Astrocyte (in vitro differentiated cells and primary cell): ENCODE data around the gene GALK1. TPM values are rescaled to one million over a fixed set of nuclear protein-coding genes. Genes with fewer than 3 reads are reported as not detected.

Experiments used
- DNase-seq: peaks from one replicate; pipeline ENCODE4 v3.0.0-alpha.2; 2010; ENCODE audit warnings: low read depth
- FAIRE-seq: peaks from 2 replicates; lab custom pipeline; 2011; peaks lifted over from hg19 to GRCh38; lab: Jason Lieb, UNC
- H2AFZ ChIP-seq: 2 replicates; pipeline ENCODE4 v1.6.0; 2012; ENCODE audit warnings: low read depth, low read length, inconsistent platforms
- H3K27ac ChIP-seq: 2 replicates; pipeline ENCODE4 v1.5.1; 2011; ENCODE audit warnings: low read depth, low read length, inconsistent platforms
- H3K27me3 ChIP-seq: 2 replicates; pipeline ENCODE4 v1.6.0; 2011; ENCODE audit warnings: low read length, inconsistent platforms; ENCODE audit not compliant: insufficient read depth
- H3K36me3 ChIP-seq: 2 replicates; pipeline ENCODE4 v1.5.1; 2011; ENCODE audit warnings: low read length, inconsistent platforms; ENCODE audit not compliant: insufficient read depth
- H3K4me1 ChIP-seq: 2 replicates; pipeline ENCODE4 v1.5.1; 2011; ENCODE audit warnings: low read length, inconsistent platforms; ENCODE audit not compliant: insufficient read depth
- H3K4me2 ChIP-seq: 2 replicates; pipeline ENCODE4 v1.6.0; 2012; ENCODE audit warnings: low read length, inconsistent platforms
- H3K4me3 ChIP-seq: 2 replicates; pipeline ENCODE4 v1.5.1; 2011; ENCODE audit warnings: low read depth, mild to moderate bottlenecking, low read length, inconsistent platforms; ENCODE audit not compliant: insufficient read depth
- H3K79me2 ChIP-seq: 2 replicates; pipeline ENCODE4 v1.6.0; 2012; ENCODE audit warnings: mild to moderate bottlenecking, low read length, inconsistent platforms; ENCODE audit not compliant: insufficient read depth
- H3K9ac ChIP-seq: 2 replicates; pipeline ENCODE4 v1.6.0; 2012; ENCODE audit warnings: mild to moderate bottlenecking, low read length, inconsistent platforms
- H3K9me3 ChIP-seq: 2 replicates; pipeline ENCODE4 v1.5.1; 2012; ENCODE audit warnings: low read depth, mild to moderate bottlenecking, low read length, inconsistent platforms; ENCODE audit not compliant: insufficient read depth
- H4K20me1 ChIP-seq: 2 replicates; pipeline ENCODE4 v1.6.0; 2012; ENCODE audit warnings: low read length, inconsistent platforms; ENCODE audit not compliant: insufficient read depth
- H3K27ac Mint-ChIP-seq: one replicate; pipeline ENCODE4 v1.8.0; 2021; ENCODE audit warnings: mild to moderate bottlenecking, mixed read lengths; ENCODE audit not compliant: unreplicated experiment
- H3K27me3 Mint-ChIP-seq: one replicate; pipeline ENCODE4 v1.8.0; 2021; ENCODE audit warnings: low read depth, mixed read lengths; ENCODE audit not compliant: unreplicated experiment
- H3K36me3 Mint-ChIP-seq: one replicate; pipeline ENCODE4 v1.8.0; 2021; ENCODE audit warnings: low read depth, mixed read lengths; ENCODE audit not compliant: unreplicated experiment
- H3K4me1 Mint-ChIP-seq: one replicate; pipeline ENCODE4 v1.8.0; 2021; ENCODE audit warnings: low read depth, mixed read lengths; ENCODE audit not compliant: unreplicated experiment
- H3K4me3 Mint-ChIP-seq: one replicate; pipeline ENCODE4 v1.8.0; 2021; ENCODE audit warnings: mild to moderate bottlenecking, moderate library complexity, mixed read lengths; ENCODE audit not compliant: unreplicated experiment
- H3K9me3 Mint-ChIP-seq: one replicate; pipeline ENCODE4 v1.8.0; 2021; ENCODE audit warnings: mild to moderate bottlenecking, mixed read lengths; ENCODE audit not compliant: unreplicated experiment
- EZH2 ChIP-seq: IDR thresholded peaks from 2 replicates; pipeline ENCODE4 v1.6.1; 2012; ENCODE audit warnings: mild to moderate bottlenecking, low read length, inconsistent platforms; ENCODE audit not compliant: insufficient read depth
- total RNA-seq: library from RNA; stranded (reverse); gene quantifications from 2 replicates; pipeline ENCODE4 v1.2.1, GENCODE V29; 2021
- TF ChIP-seq, protein P1 (sequence below): IDR thresholded peaks from 2 replicates; pipeline ENCODE4 v1.5.1; 2011; ENCODE audit warnings: low read depth, mild to moderate bottlenecking, inconsistent platforms, low read length, moderate library complexity; ENCODE audit not compliant: insufficient read depth

Gene GALK1
- total RNA-seq, 1 donor from 2014 or later = 22.6 TPM

DNA sequence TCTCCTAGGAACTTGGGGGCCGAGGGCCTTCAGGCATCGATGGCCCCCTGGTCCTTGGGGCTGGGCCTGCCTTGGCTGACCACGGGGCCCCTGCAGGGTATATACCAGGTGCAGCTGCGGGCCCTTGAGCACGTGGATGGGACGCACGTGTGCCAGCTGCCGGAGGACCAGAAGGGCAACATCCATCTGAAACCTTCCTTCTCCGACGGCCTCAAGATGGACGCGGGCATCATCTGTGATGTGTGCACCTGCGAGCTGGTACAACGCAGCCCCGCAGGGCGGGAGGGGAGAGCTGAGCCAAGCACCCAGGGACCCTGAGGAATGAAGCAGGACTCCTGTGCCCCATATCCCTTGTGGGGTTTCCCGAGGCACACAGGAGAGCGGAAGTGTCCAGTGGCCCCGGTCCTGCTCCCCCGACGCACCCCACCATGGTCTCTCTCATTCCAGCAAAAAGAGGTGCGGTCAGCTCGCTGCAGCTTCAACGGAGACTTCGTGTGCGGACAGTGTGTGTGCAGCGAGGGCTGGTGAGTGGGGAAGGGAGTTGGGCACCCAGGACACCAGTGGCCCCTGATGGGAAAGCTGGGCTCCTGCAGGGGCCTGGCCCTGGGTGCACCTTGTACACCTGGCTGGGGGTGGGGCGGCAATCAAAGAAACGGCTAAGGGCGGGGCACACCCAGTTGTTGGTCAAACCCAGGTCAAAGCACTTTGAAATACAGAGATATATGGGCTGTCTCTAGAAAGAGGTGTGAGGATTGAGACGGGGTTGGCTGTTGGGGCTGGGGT, 33.1 kb downstream of the GALK1 start:
- H3K27me3 ChIP-seq = no peaks in the 10 kb centered on the region
- Mint-ChIP-seq H3K4me1 (peaks cover 2% of the 10 kb centered on the region), H3K4me3 (peak overlapping the region; percentile 9), H3K36me3 (no peaks in the 10 kb centered on the region), H3K9me3 (no peaks in the 10 kb centered on the region), H3K27me3 (peaks cover 18% of the 10 kb centered on the region), H3K27ac (no peak overlapping the region)
- H3K9ac ChIP-seq = no peak overlapping the region
- no peaks in the 10 kb centered on the region for H3K4me1 ChIP-seq
- H3K79me2 ChIP-seq = no peaks in the 10 kb centered on the region
- H2AFZ ChIP-seq = no peak overlapping the region
- H4K20me1 ChIP-seq = no peaks in the 10 kb centered on the region
- no peak for FAIRE-seq
- no peak for TF ChIP-seq EZH2
- TF ChIP-seq, protein P1, sequence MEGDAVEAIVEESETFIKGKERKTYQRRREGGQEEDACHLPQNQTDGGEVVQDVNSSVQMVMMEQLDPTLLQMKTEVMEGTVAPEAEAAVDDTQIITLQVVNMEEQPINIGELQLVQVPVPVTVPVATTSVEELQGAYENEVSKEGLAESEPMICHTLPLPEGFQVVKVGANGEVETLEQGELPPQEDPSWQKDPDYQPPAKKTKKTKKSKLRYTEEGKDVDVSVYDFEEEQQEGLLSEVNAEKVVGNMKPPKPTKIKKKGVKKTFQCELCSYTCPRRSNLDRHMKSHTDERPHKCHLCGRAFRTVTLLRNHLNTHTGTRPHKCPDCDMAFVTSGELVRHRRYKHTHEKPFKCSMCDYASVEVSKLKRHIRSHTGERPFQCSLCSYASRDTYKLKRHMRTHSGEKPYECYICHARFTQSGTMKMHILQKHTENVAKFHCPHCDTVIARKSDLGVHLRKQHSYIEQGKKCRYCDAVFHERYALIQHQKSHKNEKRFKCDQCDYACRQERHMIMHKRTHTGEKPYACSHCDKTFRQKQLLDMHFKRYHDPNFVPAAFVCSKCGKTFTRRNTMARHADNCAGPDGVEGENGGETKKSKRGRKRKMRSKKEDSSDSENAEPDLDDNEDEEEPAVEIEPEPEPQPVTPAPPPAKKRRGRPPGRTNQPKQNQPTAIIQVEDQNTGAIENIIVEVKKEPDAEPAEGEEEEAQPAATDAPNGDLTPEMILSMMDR = no peak
- H3K27ac ChIP-seq = no peak overlapping the region
- DNase-seq = no peak
- H3K36me3 ChIP-seq = no peaks in the 10 kb centered on the region
- no peaks in the 10 kb centered on the region for H3K9me3 ChIP-seq
- H3K4me3 ChIP-seq = no peak overlapping the region
- no peak overlapping the region for H3K4me2 ChIP-seq

DNA sequence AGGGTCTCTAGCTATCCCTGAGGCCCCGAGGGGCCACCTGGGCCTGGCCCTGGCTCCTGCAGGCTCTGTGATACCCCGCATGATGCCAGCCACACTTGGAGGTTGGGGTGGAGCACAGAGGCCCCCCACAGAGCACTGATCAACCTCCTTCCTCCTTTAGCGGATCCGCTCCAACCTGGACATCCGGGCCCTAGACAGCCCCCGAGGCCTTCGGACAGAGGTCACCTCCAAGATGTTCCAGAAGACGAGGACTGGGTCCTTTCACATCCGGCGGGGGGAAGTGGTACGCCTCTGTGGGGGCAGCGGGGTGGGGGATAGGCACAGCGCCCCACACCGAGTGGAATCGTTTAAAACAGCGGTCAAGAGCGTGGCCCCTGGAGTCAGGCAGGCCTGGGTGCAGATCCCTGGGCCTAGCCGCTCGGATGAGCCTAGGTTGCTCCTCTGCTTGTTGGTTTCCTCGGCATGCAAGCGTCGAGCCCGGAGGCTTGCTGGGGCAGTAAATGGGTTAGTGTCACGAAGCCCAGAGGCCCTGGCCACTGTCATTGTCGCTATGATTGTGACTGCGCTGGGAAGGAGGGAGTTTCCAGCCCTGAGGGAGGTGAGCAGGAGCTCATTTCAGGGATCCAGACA, 33.8 kb downstream of the GALK1 start:
- Histone ChIP-seq H2AFZ (no peak overlapping the region), H3K9ac (no peak overlapping the region), H3K4me2 (no peak overlapping the region), H3K36me3 (no peaks in the 10 kb centered on the region), H3K27ac (no peak overlapping the region), H3K27me3 (no peaks in the 10 kb centered on the region), H3K79me2 (no peaks in the 10 kb centered on the region), H3K9me3 (no peaks in the 10 kb centered on the region), H4K20me1 (no peaks in the 10 kb centered on the region), H3K4me1 (no peaks in the 10 kb centered on the region), H3K4me3 (no peak overlapping the region)
- no peaks in the 10 kb centered on the region for H3K9me3 Mint-ChIP-seq
- peaks cover 15% of the 10 kb centered on the region for H3K27me3 Mint-ChIP-seq
- TF ChIP-seq, protein P1 = no peak
- no peak for TF ChIP-seq EZH2
- H3K4me1 Mint-ChIP-seq = peaks cover 2% of the 10 kb centered on the region
- H3K4me3 Mint-ChIP-seq = no peak overlapping the region
- H3K36me3 Mint-ChIP-seq = no peaks in the 10 kb centered on the region
- DNase-seq (no peak), FAIRE-seq (no peak)
- no peak overlapping the region for H3K27ac Mint-ChIP-seq

DNA sequence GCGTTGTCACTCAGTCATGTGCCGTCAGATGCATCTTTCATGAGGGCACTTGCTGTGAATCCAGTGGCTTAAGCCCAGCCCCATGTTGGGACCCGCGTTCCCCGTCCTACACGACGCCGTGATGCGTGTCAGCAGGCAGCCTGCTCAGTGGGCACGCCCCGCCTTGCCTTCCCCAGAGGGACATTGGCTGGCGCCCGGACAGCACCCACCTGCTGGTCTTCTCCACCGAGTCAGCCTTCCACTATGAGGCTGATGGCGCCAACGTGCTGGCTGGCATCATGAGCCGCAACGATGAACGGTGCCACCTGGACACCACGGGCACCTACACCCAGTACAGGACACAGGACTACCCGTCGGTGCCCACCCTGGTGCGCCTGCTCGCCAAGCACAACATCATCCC, 34.9 kb downstream of the GALK1 start:
- Histone ChIP-seq H4K20me1 (no peaks in the 10 kb centered on the region), H3K4me3 (no peak overlapping the region), H3K79me2 (no peaks in the 10 kb centered on the region), H3K27ac (no peak overlapping the region), H3K9ac (no peak overlapping the region), H3K36me3 (no peaks in the 10 kb centered on the region), H3K4me1 (no peaks in the 10 kb centered on the region), H2AFZ (no peak overlapping the region), H3K9me3 (no peaks in the 10 kb centered on the region), H3K4me2 (no peak overlapping the region), H3K27me3 (no peaks in the 10 kb centered on the region)
- H3K27ac Mint-ChIP-seq = no peak overlapping the region
- no peaks in the 10 kb centered on the region for H3K36me3 Mint-ChIP-seq
- TF ChIP-seq, protein P1 = no peak
- no peak for TF ChIP-seq EZH2
- no peaks in the 10 kb centered on the region for H3K9me3 Mint-ChIP-seq
- peaks cover 9% of the 10 kb centered on the region for H3K27me3 Mint-ChIP-seq
- H3K4me3 Mint-ChIP-seq = no peak overlapping the region
- DNase-seq (no peak), FAIRE-seq (no peak)
- peaks cover 2% of the 10 kb centered on the region for H3K4me1 Mint-ChIP-seq
